ENCODE measurements around the gene ST13.
"Not testable (repeated sequence)": the region's sequence is repeated elsewhere in the genome, so short reads cannot be mapped to it uniquely, and the experiment has no call there.

Gene ST13

GRCh38 chr22:40834619-40835018 is 21.8 kb downstream of the ST13 start:
- DNase-seq = no peak

- no peak for DNase-seq
These were observed 27.3 kb downstream of the ST13 start for GRCh38 chr22:40829131-40829530.

- DNase-seq = no peak
These were observed 29.3 kb downstream of the ST13 start for GRCh38 chr22:40826984-40827741.

- DNase-seq = not testable (repeated sequence)
These were observed 30.1 kb downstream of the ST13 start for GRCh38 chr22:40826292-40826691.

- no peak for DNase-seq
These were observed 33.0 kb downstream of the ST13 start for GRCh38 chr22:40823426-40823825.

GRCh38 chr22:40819599-40820140 is 36.8 kb downstream of the ST13 start:
- no peak for DNase-seq

GRCh38 chr22:40818747-40819598 is 37.5 kb downstream of the ST13 start, which contains the start of gene SLC25A17:
SLC25A17 (minus strand) TSS chr22:40819346; CDS start chr22:40819248, 98 bp downstream.
- peak; percentile 85 for DNase-seq

GRCh38 chr22:40818192-40818746 is 38.2 kb downstream of the ST13 start:
- DNase-seq = no peak

- DNase-seq = no peak
These were observed 38.7 kb downstream of the ST13 start for GRCh38 chr22:40817737-40818136.

- no peak for DNase-seq
These were observed 42.5 kb downstream of the ST13 start for GRCh38 chr22:40813912-40814315.

GRCh38 chr22:40808018-40808841 is 48.2 kb downstream of the ST13 start:
- DNase-seq = no peak

GRCh38 chr22:40806711-40807110 is 49.7 kb downstream of the ST13 start:
- DNase-seq = no peak

- DNase-seq = no peak
These were observed 50.7 kb downstream of the ST13 start for GRCh38 chr22:40805699-40806203.

- no peak for DNase-seq
These were observed 51.2 kb downstream of the ST13 start for GRCh38 chr22:40805239-40805638.

GRCh38 chr22:40803321-40803720 is 53.1 kb downstream of the ST13 start:
- DNase-seq = no peak

- no peak for DNase-seq
These were observed 57.4 kb downstream of the ST13 start for GRCh38 chr22:40799008-40799407.

- no peak for DNase-seq
These were observed 59.0 kb downstream of the ST13 start for GRCh38 chr22:40797427-40797826.

- DNase-seq = no peak
These were observed 64.0 kb downstream of the ST13 start for GRCh38 chr22:40792451-40792850.

- no peak for DNase-seq
These were observed 65.2 kb downstream of the ST13 start for GRCh38 chr22:40791241-40791640.

GRCh38 chr22:40789131-40789530 is 67.3 kb downstream of the ST13 start:
- no peak for DNase-seq

- DNase-seq = no peak
These were observed 73.9 kb downstream of the ST13 start for GRCh38 chr22:40782521-40782920.

GRCh38 chr22:40781749-40782148 is 74.7 kb downstream of the ST13 start:
- DNase-seq = not testable (repeated sequence)
